GM19043 (cell line): ENCODE measurements around the gene CD38.
"Not testable (repeated sequence)": the region's sequence is repeated elsewhere in the genome, so short reads cannot be mapped to it uniquely, and the experiment has no call there.

ENCODE experiments used
- ATAC-seq: cut with Tn5 transposase; IDR thresholded peaks from one replicate; pipeline ENCODE4 v1.9.1; 2021; ENCODE audit warnings: low read depth; ENCODE audit not compliant: unreplicated experiment

CD38 gene

DNA sequence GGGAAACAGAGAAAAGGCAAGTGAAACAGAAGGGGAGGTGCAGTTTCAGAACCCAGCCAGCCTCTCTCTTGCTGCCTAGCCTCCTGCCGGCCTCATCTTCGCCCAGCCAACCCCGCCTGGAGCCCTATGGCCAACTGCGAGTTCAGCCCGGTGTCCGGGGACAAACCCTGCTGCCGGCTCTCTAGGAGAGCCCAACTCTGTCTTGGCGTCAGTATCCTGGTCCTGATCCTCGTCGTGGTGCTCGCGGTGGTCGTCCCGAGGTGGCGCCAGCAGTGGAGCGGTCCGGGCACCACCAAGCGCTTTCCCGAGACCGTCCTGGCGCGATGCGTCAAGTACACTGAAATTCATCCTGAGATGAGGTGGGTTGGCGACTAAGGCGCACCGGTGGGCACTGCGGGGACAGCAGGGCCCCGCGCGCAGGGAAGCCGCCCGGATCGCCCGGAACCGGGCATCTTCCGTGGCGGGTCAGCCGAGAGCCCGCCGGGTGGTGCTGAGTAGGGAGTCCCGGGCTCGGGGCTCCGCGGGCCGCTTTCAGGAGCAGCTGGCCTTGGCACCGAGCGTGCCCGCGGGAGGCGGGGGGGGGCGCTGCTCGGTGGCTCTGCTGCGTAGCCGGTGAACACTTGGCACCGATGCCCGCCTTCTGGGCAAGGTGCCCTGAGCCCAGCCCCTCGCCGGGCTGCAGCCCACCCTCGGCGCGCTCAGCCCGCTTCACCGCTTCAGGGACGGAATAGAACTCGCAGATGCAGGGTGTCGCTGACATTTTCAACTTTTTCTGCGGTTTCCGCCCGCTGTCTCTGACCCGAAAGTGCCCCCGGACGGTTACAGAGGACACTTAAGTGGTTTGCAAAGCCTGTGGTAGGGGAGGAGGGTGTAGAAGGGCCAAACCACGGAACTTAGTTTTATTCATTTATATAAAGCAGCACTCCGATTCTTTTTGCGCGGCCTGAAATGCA, at the start of gene CD38:
Gene CD38 (plus strand): TSS at position 40 of the 953 bp plus-strand sequence. CDS start 87 bp downstream, at position 127.
- peak; percentile 55 for ATAC-seq

DNA sequence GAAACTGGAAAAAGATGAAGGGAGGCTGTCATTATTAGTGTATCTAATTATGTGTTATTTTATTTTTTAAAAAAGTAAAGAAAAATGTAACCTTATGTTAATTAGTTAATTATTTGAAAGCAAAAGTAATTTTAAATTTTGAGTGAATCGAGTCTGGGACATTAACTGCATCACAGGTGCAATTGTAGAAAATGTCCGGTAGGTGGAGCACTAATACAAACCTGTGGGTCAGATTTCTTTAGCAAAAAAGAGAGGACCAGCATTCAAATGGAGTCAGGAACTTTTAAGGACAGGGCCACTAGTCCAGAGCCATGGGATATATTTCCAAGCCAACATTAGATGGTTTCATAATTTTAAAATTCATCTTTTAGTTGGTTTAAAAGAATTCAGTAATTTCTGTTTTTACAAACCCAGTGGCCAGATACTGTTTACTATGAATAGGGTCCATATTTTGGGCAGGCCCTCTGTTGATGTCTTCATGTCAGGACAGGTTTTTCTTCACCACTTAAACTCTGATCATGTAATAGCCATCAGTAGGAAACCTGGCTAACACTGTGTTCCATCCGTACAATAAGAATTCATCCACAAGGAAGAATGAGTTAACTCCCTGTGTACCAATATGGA, 48.1 kb upstream of the CD38 start:
- ATAC-seq = peak; percentile 46

DNA sequence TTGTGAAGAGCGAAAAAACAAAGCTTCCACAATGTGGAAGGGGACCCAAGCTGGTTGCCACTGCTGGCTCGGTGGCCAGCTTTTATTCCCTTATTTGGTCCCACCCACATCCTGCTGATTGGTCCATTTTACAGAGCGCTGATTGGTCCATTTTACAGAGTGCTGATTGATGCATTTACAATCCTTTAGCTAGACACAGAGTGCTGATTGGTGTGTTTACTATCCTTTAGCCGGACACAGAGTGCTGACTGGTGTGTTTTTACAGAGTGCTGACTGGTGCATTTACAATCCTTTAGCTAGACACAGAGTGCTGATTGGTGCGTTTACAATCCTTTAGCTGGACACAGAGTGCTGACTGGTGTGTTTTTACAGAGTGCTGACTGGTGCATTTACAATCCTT, 45.1 kb upstream of the CD38 start:
- ATAC-seq = not testable (repeated sequence)

DNA sequence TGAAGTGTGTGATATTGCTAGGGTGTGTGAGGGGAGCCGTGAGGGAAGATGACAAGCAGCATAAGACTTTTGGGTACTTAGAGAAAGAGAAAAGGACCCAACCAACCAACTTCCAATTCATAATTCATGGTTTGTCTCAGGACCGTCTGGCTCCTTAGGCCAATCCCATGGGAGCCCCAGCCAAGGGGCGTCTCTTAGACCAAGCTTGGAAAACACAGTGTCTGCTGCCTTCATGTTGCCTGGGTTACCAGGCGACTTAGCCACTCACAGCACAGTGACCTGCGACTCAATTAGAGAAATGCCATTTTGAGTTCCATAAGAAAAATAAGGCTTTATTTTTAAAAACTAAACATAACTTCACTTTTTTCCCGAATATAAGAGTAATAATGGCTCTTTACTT, 42.6 kb upstream of the CD38 start:
- no peak for ATAC-seq

DNA sequence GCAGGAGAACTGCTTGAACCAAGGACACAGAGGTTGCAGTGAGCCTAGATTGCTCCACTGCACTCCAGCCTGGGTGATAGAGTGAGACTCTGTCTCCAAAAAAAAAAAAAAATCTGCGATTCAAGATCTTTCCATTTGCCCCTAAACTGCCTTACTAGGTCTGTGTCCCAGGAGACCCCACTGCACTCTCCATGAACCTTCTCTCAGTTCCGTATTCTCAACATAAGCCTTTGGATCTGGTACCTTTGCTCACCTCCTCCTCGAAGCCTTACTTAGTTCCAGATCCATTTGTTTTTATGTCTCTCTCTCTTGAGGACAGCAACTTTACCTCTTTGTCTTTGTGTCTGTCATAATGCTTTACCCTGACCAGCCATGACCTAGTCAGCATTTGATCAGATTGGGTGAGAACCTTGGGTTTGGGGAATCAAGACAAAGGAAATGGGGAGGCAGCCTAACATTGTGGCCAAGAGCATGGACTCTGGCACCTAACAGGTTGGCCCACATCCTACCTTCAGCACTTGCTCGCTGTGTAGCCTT, 41.5 kb upstream of the CD38 start:
- ATAC-seq = no peak

DNA sequence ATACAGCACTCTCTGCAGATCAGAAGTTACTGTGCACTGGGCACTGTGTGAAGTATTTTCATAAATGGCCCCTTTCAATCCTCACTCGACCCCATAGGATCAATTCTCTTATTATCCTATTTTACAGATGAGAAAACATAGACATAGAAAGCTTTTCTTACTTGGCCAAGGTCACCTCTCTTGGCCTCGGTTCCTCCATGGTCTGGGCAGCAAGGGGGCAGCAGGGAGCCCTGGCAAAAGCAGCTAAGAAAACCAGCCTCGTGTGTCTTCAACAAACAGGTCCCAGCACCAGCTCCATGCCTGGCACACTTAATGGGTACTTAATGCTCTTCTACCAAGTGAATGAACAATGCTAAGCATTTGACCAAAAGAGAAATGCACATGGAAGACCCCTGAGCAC, 40.9 kb upstream of the CD38 start:
- ATAC-seq = no peak

DNA sequence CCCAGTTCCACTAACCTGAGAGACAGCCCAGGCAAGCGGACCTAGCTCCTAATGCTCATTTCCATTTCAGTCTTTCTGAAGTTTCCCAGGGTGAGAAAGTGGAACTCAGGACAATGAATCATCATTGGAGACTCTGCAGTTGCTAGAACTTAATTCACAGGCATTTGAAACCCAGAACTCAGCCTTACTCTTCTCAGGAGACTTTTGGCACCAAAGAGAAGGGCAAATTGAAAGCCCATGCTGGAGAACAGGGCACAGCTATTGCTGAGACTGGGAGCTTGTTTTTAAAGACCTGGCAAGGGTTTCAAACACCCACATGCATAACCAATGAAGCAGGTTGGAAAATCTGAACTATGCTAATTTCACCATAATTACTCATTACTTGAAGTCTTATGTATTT, 39.3 kb upstream of the CD38 start:
- no peak for ATAC-seq

DNA sequence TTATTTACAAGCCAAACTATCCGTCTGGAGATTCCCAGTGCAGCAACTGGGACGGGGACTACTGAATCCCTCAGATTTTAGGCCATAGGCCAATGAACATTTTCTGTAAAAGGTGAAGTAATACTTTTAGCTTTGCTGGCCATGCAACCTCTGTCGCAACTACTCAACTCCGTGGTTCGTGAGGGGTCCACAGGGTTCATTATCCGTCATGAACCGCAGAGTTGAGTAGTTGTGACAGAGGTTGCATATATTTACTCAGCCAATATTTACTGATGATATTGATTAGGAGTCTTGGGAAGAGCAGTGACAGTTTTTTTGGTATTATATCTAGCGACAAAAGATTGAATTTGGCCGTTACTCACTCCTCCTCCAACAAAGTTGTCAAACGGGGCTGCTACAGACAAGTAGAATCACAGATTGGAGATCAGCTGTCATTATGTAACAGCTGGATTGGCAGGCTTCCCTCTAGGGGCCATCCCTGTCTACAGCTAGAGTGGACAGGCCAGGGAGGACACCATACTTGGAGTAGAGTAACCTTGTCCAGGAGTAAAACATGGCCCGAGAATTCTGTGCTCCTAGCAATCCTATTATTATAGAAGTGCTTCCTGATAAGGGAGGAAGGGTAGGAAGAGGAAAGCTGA, 37.2 kb upstream of the CD38 start:
- ATAC-seq = no peak

DNA sequence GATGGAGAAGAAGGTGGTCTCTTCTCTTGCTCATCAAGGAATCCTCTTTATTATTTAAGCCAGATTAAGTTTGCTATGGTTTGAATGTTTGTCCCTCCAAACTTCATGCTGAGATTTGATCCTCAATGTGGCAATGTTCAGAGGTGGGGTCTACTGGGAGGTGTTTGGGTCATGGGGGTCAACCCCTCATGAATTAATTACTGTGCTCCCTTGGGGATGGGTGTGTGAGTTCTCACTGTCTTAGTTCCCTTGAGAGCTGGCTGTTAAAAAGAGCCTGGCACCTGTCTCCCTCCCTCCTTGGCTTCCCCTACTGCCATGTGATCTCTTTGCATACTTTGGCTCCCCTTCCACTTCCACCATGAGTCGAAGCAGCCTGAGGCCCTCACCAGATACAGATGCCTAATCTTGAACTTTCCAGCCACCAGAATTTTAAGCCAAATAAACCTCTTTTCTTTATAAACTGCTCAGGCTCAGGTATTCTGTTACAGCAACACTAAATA, 36.0 kb upstream of the CD38 start:
- ATAC-seq = no peak

DNA sequence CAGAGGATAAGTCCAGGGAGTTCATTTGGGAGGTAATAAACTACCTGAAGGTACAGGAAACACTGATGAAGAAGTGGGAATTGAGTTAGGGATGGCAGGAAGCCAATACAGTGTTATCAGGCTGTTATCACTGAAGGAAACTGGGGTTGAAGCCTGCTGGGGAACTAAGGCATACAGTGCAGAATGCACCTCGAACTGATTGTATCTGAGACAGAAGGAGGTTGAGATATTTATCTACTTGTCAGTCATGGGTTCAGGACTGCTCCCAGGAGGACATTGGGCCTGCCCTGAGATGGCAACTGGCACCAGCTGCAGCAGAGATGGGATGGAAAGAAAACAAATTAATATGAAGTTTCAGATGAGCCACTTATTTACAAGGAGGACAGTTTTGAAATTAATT, 35.5 kb upstream of the CD38 start:
- ATAC-seq = no peak

DNA sequence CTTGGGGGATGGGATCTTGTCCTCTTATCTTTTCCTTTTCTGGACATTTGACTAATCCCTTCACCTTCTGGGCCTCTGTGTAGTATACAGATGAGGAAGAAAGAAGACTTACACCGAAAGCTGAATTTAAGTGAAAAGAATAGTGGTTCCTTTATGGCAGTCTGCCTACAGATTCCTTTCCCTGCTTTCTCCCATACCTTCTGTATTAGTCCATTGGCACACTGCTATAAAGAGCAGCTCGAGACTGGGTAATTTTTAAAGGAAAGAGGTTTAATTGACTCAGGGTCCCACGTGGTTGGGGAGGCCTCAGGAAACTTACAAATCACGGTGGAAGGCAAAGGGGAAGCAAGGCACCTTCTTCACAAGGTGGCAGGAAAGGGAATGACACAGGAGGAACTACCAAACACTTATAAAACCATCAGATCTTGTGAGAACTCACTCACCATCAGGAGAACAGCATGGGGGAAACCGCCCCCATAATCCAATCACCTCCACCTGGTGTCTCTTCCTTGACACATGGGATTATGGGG, 34.0 kb upstream of the CD38 start:
- no peak for ATAC-seq

DNA sequence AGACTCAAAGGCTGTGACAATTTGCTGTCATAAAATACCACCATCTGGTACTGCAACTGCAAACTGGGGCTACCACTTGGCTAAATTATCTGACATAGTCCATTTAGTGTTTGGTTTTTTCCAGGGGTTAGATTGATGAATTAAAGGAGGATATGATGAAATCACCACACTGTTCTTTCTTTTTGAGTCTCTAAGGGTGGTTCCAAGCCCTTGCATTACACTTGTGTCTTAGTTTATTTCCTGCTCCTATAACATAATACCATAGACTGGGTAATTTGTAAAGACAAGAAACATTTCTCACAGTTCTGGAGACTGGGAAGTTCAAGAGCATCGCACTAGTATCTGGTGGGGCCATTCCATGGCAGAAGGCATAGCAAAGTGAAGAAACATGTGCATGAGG, 32.0 kb upstream of the CD38 start:
- no peak for ATAC-seq

DNA sequence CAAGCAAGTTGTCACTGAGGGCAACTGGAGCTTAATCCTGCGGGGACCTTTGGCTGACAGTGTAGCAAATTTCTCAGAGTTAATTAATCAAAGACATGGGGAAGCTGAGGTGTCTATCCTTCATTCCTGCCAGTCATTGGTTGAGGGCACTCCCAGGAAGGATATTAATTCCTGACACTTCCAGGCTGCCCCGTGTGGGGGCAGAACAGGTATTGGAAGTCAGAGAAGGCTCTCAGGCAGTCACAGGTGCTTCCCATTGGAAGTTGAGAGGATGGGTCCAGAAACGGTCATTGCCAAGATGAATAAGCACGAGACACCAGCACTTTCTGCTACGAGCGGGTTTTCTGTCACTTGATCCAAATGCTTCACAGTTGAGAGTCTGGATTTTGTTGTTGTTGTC, 29.1 kb upstream of the CD38 start:
- ATAC-seq = no peak

DNA sequence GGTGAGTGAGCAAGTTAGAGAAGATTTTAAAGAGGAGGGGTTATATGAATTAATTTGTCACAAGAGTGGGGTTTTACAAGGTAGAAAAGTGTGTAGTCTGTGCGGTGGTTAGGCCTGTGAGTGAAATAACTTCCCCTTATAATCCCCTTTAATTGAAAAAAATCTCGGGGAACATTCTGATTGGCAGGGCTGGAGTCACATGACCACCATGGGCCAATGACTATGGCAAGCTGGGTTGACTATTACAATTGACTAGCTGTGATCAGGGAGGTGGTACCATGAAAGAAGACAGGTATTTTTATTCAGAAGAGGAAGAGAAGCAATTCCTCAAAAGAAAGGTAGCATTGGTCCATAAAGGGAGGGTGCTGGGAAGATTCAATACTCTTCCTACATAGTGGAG, 27.0 kb upstream of the CD38 start:
- ATAC-seq = no peak

DNA sequence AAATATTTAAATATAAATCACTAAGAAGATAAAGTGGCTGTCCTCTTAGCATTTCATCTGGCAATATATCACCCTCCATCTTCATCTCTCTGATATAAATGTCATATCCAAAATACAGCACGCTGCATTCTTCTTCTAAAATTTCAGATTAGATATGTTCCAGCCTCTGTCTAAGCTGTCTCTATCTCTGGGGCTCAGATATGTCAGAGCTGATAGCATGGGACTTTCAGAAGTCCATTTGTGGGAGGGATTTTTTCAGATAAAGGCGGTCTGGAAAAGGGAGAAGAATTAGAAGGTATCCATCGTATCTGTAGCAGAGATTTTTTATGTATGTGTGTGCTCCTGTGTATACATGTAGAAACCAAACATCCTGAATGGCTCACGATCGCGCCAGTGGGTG, 25.0 kb upstream of the CD38 start:
- ATAC-seq = no peak

DNA sequence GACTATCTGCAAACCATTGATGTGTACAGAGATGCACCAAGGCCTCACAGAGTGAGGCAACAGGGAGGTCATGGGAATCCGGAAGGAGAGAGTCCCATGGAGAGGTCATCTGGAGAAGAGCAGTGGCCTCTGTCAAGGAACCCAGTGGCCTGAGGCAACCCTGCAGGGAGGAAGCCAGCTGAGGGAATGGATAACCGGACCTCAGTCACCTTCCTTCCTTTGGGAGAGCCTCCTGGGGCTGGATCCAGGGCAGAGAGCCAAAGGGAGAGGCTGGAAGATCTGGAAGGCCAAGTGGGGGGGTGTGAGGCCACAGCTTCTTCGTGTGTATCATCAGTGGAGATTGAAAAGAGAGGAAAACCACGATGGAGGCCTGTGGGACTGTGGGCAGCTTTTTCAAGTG, 24.3 kb upstream of the CD38 start:
- no peak for ATAC-seq

DNA sequence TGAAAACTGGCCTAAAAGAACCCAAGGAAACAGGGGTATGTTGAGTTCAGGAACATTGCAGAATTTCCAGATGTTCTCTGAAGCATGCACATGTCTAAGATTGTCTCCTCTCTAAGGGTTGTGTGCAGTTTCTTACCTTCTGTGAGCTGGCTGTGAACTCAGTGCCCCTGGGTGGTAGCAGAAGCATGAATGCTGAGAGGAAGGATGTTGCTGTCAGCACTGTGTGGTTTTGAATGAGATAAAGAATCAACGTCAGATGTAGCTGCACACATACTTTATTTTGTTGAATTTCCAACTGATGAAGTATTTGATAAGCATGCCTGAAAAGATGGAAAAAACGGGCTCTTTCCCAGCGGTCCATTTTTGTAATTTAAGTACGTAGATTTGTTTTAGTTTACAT, 23.8 kb upstream of the CD38 start:
- no peak for ATAC-seq

DNA sequence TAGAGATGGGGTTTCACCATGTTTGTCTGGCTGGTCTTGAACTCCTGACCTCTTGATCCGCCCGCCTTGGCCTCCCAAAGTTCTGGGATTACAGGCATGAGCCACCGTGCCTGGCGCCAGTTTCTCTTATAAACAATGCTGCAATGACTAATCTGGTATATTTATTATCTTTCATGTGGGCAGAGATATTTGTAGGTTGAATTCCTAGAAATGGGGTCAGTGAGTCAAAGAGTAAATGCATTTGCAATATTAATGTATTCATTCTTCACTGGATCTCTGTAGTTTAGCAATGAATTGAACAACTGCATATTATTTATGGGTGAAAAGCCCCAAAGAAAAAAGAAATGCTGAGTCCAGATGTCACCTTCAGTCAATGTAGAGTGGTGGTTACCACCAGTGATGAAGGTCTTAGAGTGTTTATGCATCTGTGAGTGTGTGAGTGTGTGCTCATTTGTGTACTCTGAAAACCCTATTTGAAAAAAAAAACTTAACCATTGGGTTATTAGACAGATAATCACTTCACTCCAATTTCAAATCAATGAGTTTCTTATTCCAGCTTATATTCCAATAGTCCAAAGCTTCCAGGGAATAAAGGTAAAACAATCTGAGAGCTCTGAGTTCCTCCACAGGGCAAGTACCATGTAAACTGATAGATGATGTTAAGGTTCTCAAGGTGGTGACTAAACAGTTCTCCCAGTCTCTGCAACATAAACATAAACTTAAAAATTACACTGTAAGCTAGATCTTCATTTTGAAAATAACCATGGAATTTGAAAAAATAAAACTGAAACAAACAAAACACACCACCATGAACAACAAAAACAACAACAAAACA, 22.6 kb upstream of the CD38 start:
- ATAC-seq = peak; percentile 29

DNA sequence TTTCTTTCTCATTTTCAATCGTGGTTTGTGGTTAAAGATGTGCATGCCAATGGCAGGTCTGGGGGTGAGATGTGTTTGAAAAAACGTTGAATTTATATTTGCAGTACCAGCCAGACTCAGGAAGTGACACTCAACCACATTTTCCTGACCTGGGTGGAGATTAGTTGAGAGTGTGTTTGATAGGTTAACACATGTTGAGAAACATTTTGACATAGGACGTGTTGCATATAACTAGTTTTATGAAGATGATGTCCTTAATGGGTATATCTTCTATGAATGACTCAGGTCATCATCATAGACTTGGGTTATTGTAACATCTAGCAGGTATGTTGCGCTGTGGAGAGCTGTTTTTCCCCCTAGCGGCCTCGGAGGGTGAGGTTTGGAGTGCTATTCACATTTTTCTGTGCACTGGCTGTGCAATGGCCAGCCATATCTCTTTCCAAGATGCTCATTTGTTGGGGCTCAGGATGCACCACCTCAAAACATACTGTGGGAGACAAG, 21.7 kb upstream of the CD38 start:
- ATAC-seq = peak; percentile 77

DNA sequence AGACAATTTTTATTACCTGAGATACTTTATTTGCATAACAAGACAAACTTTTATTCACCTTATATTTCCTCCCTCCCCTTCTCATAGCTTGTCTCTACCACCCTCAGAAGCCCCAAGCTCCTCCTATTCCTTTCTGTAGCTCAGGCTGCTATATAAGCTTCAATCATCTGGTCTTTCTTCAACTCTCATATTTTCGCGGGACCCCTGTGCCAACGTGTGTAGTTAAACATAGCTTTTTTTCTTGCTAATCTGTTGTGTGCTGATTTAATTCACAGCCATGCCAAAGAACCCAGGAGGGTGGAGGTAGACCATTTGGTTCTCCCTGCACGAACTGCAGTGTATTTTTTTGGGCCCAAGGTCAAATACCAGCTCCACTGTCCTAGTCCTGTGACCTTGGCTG, 21.1 kb upstream of the CD38 start:
- no peak for ATAC-seq
